Neural progenitor cell (in vitro differentiated cells): ENCODE results near the gene MED12L. TPM values are rescaled to one million over a fixed set of nuclear protein-coding genes. Genes with fewer than 3 reads are reported as not detected.

ENCODE experiments used
- DNase-seq: peaks from one replicate; pipeline ENCODE4 v3.0.0-alpha.2; 2016; ENCODE audit warnings: low spot score
- H2AFZ ChIP-seq: fragments of 200-600 bp; sonication (generic); replicated peaks from 2 replicates; pipeline ENCODE4 v1.6.1; 2016; ENCODE audit warnings: antibody characterized with exemption
- H3F3A ChIP-seq: fragments of 200-600 bp; sonication (generic); 2 replicates; pipeline ENCODE4 v1.6.1; 2016; ENCODE audit warnings: antibody characterized with exemption, low read depth
- H3K27ac ChIP-seq: fragments of 200-600 bp; sonication (generic); 2 replicates; pipeline ENCODE4 v1.5.1; 2016; ENCODE audit warnings: mild to moderate bottlenecking
- H3K27me3 ChIP-seq: fragments of 200-600 bp; sonication (generic); 2 replicates; pipeline ENCODE4 v1.6.1; 2016; ENCODE audit warnings: mild to moderate bottlenecking, moderate library complexity
- H3K36me3 ChIP-seq: fragments of 200-600 bp; sonication (generic); 2 replicates; pipeline ENCODE4 v1.5.1; 2016
- H3K4me1 ChIP-seq: fragments of 200-600 bp; sonication (generic); 2 replicates; pipeline ENCODE4 v1.6.1; 2016; ENCODE audit warnings: mixed run types
- H3K4me2 ChIP-seq: fragments of 200-600 bp; sonication (generic); 2 replicates; pipeline ENCODE4 v1.6.1; 2016
- H3K4me3 ChIP-seq: fragments of 200-600 bp; sonication (generic); 2 replicates; pipeline ENCODE4 v1.5.1; 2016
- H3K79me2 ChIP-seq: fragments of 200-600 bp; sonication (generic); 2 replicates; pipeline ENCODE4 v1.6.1; 2016; ENCODE audit warnings: low read depth
- H3K9ac ChIP-seq: fragments of 200-600 bp; sonication (generic); 2 replicates; pipeline ENCODE4 v1.6.1; 2016
- H3K9me3 ChIP-seq: fragments of 200-600 bp; sonication (generic); 2 replicates; pipeline ENCODE4 v1.5.1; 2016; ENCODE audit warnings: low read depth
- H4K20me1 ChIP-seq: fragments of 200-600 bp; sonication (generic); 2 replicates; pipeline ENCODE4 v1.6.1; 2016; ENCODE audit warnings: low read depth
- H3K27ac Mint-ChIP-seq: 3 replicates; pipeline ENCODE4 v1.8.0; 2021; ENCODE audit warnings: mixed read lengths
- H3K27me3 Mint-ChIP-seq: 2 replicates; pipeline ENCODE4 v1.8.0; 2022; ENCODE audit warnings: low read depth, mild to moderate bottlenecking, inconsistent platforms, moderate library complexity, mixed read lengths; ENCODE audit not compliant: insufficient read depth
- H3K36me3 Mint-ChIP-seq: 3 replicates; pipeline ENCODE4 v1.8.0; 2021; ENCODE audit warnings: mixed read lengths
- H3K4me1 Mint-ChIP-seq: 3 replicates; pipeline ENCODE4 v1.8.0; 2021; ENCODE audit warnings: mixed read lengths
- H3K4me3 Mint-ChIP-seq: 3 replicates; pipeline ENCODE4 v1.8.0; 2021; ENCODE audit warnings: mild to moderate bottlenecking, moderate library complexity, mixed read lengths
- H3K9me3 Mint-ChIP-seq: 3 replicates; pipeline ENCODE4 v1.8.0; 2020; ENCODE audit warnings: mixed read lengths
- CTCF ChIP-seq: fragments of 200-600 bp; sonication (generic); IDR thresholded peaks from 2 replicates; pipeline ENCODE4 v1.5.1; 2017; ENCODE audit warnings: antibody characterized with exemption, mild to moderate bottlenecking
- EZH2 ChIP-seq: fragments of 200-600 bp; sonication (generic); IDR thresholded peaks from 2 replicates; pipeline ENCODE4 v1.6.1; 2017; ENCODE audit warnings: antibody characterized with exemption, mild to moderate bottlenecking, moderate library complexity
- EZH2phosphoT487 ChIP-seq: fragments of 200-600 bp; sonication (generic); IDR thresholded peaks from 2 replicates; pipeline ENCODE4 v1.6.1; 2017; ENCODE audit warnings: antibody characterized with exemption
- total RNA-seq: library from RNA; depleted of rRNA; stranded (reverse); fragments of >200 nt; gene quantifications from 2 replicates; pipeline ENCODE4 v1.2.3, GENCODE V29; 2015; ENCODE audit warnings: low replicate concordance

MED12L gene
- total RNA-seq, 1 donor from 2014 or later, result 16.5 TPM

DNA sequence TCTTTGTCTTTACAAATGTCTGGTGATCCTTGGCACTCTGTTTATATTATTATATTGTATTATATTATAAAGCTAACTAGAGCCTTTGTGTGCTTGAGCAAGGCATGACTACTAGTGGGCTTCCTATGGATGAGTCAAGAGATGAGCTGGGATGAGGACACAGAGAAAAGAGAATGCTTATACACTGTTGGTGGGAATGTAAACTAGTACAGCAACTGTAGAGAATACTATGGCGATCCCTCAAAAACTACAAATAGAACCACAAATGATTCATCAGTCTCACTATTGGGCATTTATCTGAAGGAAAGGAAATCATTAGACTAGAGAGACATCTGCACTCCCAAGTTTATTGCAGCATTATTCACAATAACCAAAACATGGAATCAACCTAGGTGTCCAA, 40.8 kb upstream of the MED12L start:
- Mint-ChIP-seq H3K9me3 (no peaks in the 10 kb centered on the region), H3K27me3 (no peaks in the 10 kb centered on the region), H3K36me3 (no peaks in the 10 kb centered on the region), H3K4me1 (peaks cover 11% of the 10 kb centered on the region), H3K27ac (no peak overlapping the region), H3K4me3 (no peak overlapping the region)
- Histone ChIP-seq H2AFZ (no peak overlapping the region), H3K4me2 (no peak overlapping the region), H3K9me3 (no peaks in the 10 kb centered on the region), H3K4me1 (peaks cover 3% of the 10 kb centered on the region), H4K20me1 (no peaks in the 10 kb centered on the region), H3K9ac (no peak overlapping the region), H3F3A (no peaks in the 10 kb centered on the region), H3K36me3 (no peaks in the 10 kb centered on the region), H3K79me2 (no peaks in the 10 kb centered on the region), H3K4me3 (no peak overlapping the region), H3K27me3 (no peaks in the 10 kb centered on the region), H3K27ac (no peak overlapping the region)
- no peak for TF ChIP-seq EZH2
- no peak for TF ChIP-seq EZH2phosphoT487
- no peak for TF ChIP-seq CTCF
- no peak for DNase-seq

- DNase-seq, result no peak
- Mint-ChIP-seq H3K36me3 (no peaks in the 10 kb centered on the region), H3K27ac (no peak overlapping the region)
Observed at GRCh38 chr3:151047636-151048035, 37.8 kb upstream of the MED12L start.

GRCh38 chr3:151051533-151051932, 33.9 kb upstream of the MED12L start:
- H3K4me3 Mint-ChIP-seq, result no peak overlapping the region
- H3K79me2 ChIP-seq, result no peaks in the 10 kb centered on the region
- no peaks in the 10 kb centered on the region for H3K9me3 Mint-ChIP-seq
- H3K36me3 ChIP-seq, result no peaks in the 10 kb centered on the region
- TF ChIP-seq CTCF (no peak), EZH2 (no peak)
- no peaks in the 10 kb centered on the region for H3K9me3 ChIP-seq
- no peak overlapping the region for H3K4me2 ChIP-seq
- no peak overlapping the region for H3K27ac ChIP-seq
- no peaks in the 10 kb centered on the region for H3K27me3 ChIP-seq
- H4K20me1 ChIP-seq, result no peaks in the 10 kb centered on the region
- no peak for DNase-seq
- peaks cover 3% of the 10 kb centered on the region for H3K4me1 ChIP-seq
- no peak overlapping the region for H2AFZ ChIP-seq
- no peak overlapping the region for H3K27ac Mint-ChIP-seq
- H3K4me1 Mint-ChIP-seq, result peaks cover under 1% of the 10 kb centered on the region
- no peak overlapping the region for H3K4me3 ChIP-seq
- H3F3A ChIP-seq, result no peaks in the 10 kb centered on the region
- H3K27me3 Mint-ChIP-seq, result peaks cover 3% of the 10 kb centered on the region
- H3K36me3 Mint-ChIP-seq, result no peaks in the 10 kb centered on the region
- H3K9ac ChIP-seq, result no peak overlapping the region

More at GRCh38 chr3:151047636-151048035, 37.8 kb upstream of the MED12L start:
- TF ChIP-seq EZH2 (no peak), CTCF (no peak), EZH2phosphoT487 (no peak)
- H3K9me3 ChIP-seq, result no peaks in the 10 kb centered on the region
- no peaks in the 10 kb centered on the region for H3K27me3 ChIP-seq
- no peak overlapping the region for H3K4me3 ChIP-seq
- H3K4me2 ChIP-seq, result no peak overlapping the region
- Mint-ChIP-seq H3K9me3 (no peaks in the 10 kb centered on the region), H3K4me1 (peaks cover 11% of the 10 kb centered on the region), H3K4me3 (no peak overlapping the region), H3K27me3 (no peaks in the 10 kb centered on the region)
- H2AFZ ChIP-seq, result no peak overlapping the region
- no peak overlapping the region for H3K27ac ChIP-seq
- H3K4me1 ChIP-seq, result peaks cover 3% of the 10 kb centered on the region
- no peaks in the 10 kb centered on the region for H3K79me2 ChIP-seq
- H3K9ac ChIP-seq, result no peak overlapping the region
- no peaks in the 10 kb centered on the region for H4K20me1 ChIP-seq
- no peaks in the 10 kb centered on the region for H3F3A ChIP-seq
- no peaks in the 10 kb centered on the region for H3K36me3 ChIP-seq

GRCh38 chr3:151052346-151052745, 33.1 kb upstream of the MED12L start:
- H3K27me3 ChIP-seq, result no peaks in the 10 kb centered on the region
- H3K4me2 ChIP-seq, result no peak overlapping the region
- no peak overlapping the region for H3K4me3 ChIP-seq
- no peak overlapping the region for H3K4me3 Mint-ChIP-seq
- no peak for DNase-seq
- no peak overlapping the region for H2AFZ ChIP-seq
- no peak overlapping the region for H3K27ac ChIP-seq
- TF ChIP-seq CTCF (no peak), EZH2phosphoT487 (no peak), EZH2 (no peak)
- H3K36me3 Mint-ChIP-seq, result no peaks in the 10 kb centered on the region
- no peaks in the 10 kb centered on the region for H4K20me1 ChIP-seq
- H3F3A ChIP-seq, result no peaks in the 10 kb centered on the region
- H3K9me3 Mint-ChIP-seq, result no peaks in the 10 kb centered on the region
- H3K27me3 Mint-ChIP-seq, result peaks cover 3% of the 10 kb centered on the region
- no peak overlapping the region for H3K9ac ChIP-seq
- no peaks in the 10 kb centered on the region for H3K36me3 ChIP-seq
- H3K4me1 ChIP-seq, result no peaks in the 10 kb centered on the region
- H3K4me1 Mint-ChIP-seq, result no peaks in the 10 kb centered on the region
- H3K9me3 ChIP-seq, result no peaks in the 10 kb centered on the region
- H3K27ac Mint-ChIP-seq, result no peak overlapping the region
- no peaks in the 10 kb centered on the region for H3K79me2 ChIP-seq
